Esophagus muscularis mucosa (tissue), 4 donors: ENCODE results near the gene PPARG.

Experiments used
- CTCF ChIP-seq, 3 experiments: fragments of 200-600 bp in 2 of 3; fragments of 450-650 bp in 1 of 3; sonication (generic) in 2 of 3; IDR thresholded peaks; one replicate each; pipeline ENCODE4 v1.5.1; 2017 to 2019; ENCODE audit warnings: antibody characterized with exemption in 3 of 3, mild to moderate bottlenecking in 2 of 3, moderate library complexity in 1 of 3
- EP300 ChIP-seq: sonication (generic); formaldehyde crosslinking; IDR thresholded peaks from one replicate; pipeline ENCODE4 v1.6.1; 2017; ENCODE audit warnings: antibody characterized with exemption
- POLR2A ChIP-seq: fragments of 450-650 bp; IDR thresholded peaks from one replicate; pipeline ENCODE4 v1.6.1; 2017; ENCODE audit warnings: antibody characterized with exemption, moderate library complexity, mild to moderate bottlenecking, low read depth
- POLR2AphosphoS5 ChIP-seq, 2 donors: sonication (generic); formaldehyde crosslinking; IDR thresholded peaks; one replicate each; pipeline ENCODE4 v1.6.1; 2017; ENCODE audit warnings: antibody characterized with exemption in 2 of 2

- TF ChIP-seq POLR2AphosphoS5 (IDR thresholded peaks at IDR 0.05): no peak
- no peak for TF ChIP-seq EP300
- TF ChIP-seq POLR2A: no peak
- no peak for TF ChIP-seq CTCF (IDR thresholded peaks at IDR 0.05)
Observed at GRCh38 chr3:12284591-12284990, 4.3 kb upstream of the PPARG start.
